ENCODE results near the gene ZNF629.
A peak's percentile ranks its signal among the peaks of the same experiment; 100 is the strongest.

The ZNF629 gene

DNA sequence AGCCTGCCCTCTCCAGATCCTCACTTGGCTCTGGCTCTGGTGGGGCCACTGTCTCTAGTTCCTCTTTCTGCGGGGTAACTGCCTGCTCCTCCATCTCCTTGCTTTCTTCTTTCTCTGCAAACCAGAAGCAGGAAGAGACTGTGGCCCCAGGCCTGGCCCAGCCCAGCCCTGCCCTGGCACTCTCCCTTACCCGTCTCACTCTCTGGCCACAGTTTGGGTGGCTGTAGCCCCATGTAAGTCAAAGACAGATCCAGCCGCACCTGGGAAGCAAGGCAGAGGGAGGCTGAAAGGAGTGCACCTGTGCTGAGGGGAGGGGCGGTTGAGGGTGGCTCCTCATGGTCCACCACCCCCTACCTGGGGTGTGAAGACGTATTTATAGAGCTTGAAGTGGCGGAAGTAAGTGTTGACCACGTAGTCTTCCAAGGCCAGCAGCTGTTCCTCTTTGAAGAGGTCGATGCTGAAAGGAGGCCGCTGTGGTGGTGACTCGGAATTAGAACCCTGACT, 28.0 kb downstream of the ZNF629 start:
- in situ Hi-C loops (cut with HindIII; ENCODE audit: low pct_ligation_motif_present, low pct_unique_long_range_greater_than_20kb, low sequenced_read_pairs): no loop called here
- DNase-seq: no peak

DNA sequence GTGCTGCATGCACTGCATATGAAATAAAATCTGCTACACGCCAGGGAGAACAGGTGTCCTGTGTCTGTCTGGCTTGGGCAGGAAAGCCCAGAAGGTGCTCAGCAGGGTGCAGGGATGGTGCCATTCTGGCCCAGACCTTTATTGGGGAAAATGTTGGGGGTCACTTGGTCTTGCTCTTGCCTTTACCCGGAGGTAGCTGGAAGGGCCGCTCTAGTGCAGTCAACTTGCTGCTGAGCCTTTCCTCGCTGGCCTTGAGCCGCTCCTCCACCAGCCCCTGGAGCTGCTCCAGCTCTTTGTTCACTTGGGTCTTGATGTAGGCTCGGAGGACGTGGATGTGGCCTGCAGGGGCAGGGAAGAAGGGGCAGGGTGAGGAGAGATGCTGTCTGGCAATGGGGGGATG, 29.7 kb downstream of the ZNF629 start:
- no peak for DNase-seq
- in situ Hi-C loops (cut with HindIII; ENCODE audit: low pct_ligation_motif_present, low pct_unique_long_range_greater_than_20kb, low sequenced_read_pairs): no loop called here

DNA sequence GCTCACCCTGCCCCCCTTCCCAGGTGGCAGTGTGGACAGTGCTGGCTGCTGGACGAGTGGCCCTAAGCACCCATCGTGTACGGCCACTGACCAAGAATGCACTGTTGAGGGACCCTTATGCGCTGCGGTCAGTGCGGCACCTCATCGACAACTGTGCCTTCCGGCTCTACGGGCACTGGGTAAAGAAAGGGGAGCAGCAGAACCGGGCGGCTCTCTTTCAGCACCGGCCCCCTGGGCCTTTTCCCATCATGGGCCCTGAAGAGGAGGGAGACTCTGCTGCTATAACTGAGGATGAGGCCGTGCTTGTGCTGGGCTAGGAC, 30.3 kb downstream of the ZNF629 start:
- DNase-seq: no peak
- in situ Hi-C loops (cut with HindIII; ENCODE audit: low pct_ligation_motif_present, low pct_unique_long_range_greater_than_20kb, low sequenced_read_pairs): no loop called here

DNA sequence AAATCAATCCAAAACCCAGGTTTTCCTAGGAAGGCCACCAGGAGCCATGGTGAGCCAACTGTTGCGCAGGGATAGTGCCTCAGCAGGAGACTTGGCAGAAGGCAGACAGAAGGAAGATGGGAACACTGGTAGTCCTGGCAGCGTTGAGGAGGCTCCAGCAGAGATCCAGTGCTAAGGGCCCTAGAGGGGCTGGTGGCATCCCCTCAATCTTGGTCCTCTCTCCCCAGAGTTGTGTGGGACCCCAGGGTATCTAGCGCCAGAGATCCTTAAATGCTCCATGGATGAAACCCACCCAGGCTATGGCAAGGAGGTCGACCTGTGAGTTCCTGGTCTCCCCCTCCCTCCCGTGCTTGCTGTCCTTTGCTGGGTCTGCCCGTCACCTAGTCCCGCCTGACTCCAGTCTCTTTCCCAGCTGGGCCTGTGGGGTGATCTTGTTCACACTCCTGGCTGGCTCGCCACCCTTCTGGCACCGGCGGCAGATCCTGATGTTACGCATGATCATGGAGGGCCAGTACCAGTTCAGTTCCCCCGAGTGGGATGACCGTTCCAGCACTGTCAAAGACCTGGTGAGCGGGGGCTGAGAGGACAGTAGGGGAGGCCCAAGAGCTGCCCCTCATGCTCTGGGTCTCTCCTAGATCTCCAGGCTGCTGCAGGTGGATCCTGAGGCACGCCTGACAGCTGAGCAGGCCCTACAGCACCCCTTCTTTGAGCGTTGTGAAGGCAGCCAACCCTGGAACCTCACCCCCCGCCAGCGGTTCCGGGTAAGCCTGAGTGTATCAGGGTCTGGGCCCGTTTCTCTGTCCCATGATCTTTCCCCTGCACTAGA, 30.8 kb downstream of the ZNF629 start:
- in situ Hi-C loops (cut with HindIII; ENCODE audit: low pct_ligation_motif_present, low pct_unique_long_range_greater_than_20kb, low sequenced_read_pairs): no loop called here
- DNase-seq: no peak

DNA sequence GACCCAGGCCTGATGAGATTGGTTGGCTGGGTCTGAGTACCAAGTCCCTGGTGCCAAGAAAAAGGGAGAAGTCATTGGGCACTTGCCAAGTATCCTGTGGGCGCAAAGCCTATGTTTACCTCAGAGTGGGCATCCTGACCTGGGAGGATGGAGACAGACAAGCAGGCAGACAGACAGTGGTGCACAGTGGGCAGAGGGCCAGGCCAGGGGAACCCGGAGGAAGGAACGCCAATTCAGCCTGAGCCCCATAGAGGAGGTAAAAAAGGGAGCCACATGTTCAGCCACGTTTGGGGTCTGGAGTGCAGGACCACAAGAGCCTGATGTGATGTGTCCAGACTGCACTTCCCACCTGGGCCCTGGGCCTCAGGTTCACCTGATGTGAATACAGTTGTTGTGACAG, 33.4 kb downstream of the ZNF629 start:
- in situ Hi-C loops (cut with HindIII; ENCODE audit: low pct_ligation_motif_present, low pct_unique_long_range_greater_than_20kb, low sequenced_read_pairs): no loop called here
- DNase-seq: no peak

DNA sequence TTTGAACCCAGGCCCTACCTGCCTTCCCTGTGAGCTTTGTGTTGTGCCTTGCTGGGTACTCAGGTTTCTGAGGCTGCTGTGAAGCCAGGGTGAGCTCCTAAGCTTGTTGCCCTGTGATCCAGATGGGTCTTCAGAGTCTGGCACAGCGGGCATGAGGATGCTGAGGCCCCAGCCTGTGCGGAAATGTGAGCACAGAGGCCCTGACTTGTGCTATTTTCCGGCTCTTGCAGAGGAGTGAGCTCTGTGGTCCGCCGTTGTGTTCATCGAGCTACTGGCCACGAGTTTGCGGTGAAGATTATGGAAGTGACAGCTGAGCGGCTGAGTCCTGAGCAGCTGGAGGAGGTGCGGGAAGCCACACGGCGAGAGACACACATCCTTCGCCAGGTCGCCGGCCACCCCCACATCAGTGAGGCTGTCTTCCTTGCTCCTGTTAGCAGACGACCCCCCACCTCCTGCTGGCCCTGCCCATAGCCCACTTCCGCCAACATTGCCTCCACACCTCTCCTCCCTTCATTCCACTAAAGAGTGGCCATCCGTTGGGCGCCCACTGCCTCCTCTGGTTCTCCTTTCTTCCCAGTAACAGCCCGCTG, 36.0 kb downstream of the ZNF629 start:
- in situ Hi-C loops (cut with HindIII; ENCODE audit: low pct_ligation_motif_present, low pct_unique_long_range_greater_than_20kb, low sequenced_read_pairs): no loop called here
- no peak for DNase-seq

DNA sequence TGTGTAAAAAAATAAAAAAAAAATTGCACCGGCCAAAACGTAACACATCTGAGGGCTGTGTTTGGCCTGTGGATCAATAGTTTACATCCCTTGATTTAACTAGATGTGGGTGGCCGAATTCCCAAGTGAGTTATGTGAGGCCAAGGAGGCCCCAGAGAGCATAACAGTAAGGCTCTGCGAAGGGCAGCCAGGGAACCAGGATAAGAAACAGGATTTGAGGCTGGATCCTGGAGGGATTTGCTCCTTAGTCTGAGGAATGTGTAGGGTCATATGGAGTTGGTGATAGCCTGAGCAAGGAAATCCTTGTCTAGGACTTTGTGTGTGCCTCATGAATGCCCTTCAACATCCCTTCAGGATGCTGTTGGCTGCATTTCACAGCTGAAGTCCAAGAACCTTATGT, 36.8 kb downstream of the ZNF629 start:
- in situ Hi-C loops (cut with HindIII; ENCODE audit: low pct_ligation_motif_present, low pct_unique_long_range_greater_than_20kb, low sequenced_read_pairs): no loop called here
- no peak for DNase-seq

DNA sequence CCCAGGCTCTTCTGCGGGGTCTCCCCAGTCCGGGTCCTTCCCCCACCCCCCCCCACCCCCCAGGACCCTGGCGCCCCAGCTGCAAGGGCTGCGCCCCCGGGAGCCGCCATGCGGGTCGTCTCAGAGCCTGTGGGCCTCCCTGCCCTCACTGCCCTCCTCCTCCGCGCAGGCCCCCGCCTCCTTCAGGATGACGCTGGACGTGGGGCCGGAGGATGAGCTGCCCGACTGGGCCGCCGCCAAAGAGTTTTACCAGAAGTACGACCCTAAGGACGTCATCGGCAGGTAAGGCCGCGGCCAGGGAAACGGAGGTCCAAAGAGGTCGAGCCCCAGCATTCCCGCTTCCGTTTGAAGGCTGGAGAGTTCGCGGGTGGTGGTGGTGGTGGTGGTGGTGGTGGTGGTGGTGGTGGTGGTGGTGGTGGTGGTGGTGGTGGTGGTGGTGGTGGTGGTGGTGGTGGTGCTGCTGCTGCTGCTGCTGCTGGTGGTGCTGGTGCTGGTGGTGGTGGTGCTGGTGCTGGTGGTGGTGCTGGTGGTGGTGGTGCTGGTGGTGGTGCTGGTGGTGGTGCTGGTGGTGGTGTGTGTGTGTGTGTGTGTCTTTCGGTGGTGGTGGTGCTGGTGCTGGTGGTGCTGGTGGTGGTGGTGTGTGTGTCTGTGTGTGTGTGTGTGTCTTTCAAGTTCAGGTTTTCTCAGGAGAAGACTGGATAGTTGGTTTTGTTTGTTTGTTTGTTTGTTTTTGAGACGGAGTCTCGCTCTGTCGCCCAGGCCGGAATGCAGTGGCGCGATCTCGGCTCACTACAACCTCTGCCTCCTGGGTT, 38.2 kb downstream of the ZNF629 start:
- peak; percentile 59 for DNase-seq
- in situ Hi-C loops (cut with HindIII; ENCODE audit: low pct_ligation_motif_present, low pct_unique_long_range_greater_than_20kb, low sequenced_read_pairs): no loop called here

DNA sequence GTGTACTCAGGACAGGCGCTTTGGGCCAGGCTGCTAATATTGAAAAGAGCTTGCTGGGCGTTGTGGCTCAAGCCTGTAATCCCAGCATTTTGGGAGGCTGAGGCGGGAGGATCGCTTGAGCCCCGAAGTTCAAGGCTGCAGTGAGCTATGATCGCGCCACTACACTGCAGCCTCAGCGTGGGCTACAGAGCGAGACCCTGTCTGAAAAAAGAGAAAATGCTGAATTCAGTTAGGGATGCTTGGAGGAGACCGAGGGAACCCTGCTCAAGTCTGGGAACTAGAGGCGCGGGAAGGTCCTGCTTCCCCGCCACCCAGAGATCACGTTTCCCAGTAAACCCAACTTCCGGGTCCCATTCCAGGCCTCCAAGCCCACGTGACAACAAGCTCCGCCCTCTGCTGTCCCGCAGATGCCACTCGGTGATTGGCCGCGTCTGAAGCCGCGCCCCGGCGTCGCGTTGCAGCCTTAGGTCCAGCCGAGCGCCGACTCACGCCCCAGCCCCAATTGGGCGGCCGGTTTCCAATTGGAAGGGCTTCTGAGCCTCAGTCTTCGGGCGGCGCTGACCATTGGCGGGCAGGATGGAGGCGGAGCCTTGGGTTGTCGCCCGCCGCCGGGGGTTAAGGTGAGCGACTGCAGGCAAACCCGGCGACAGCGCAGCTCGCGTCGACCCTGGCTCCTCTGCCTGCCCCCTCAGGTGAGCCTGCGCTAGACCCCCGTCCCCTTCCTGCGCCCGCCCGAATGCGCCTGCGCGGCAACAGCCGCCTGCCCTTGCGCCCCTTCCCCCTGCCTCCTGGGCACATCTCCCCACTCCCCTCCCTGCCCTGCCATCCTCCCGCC, 39.0 kb downstream of the ZNF629 start, which contains the start of gene PHKG2:
PHKG2 (plus strand) TSS at position 627 of the 835 bp plus-strand sequence. CDS start 396 bp downstream, outside the sequence.
- in situ Hi-C loops (cut with HindIII; ENCODE audit: low pct_ligation_motif_present, low pct_unique_long_range_greater_than_20kb, low sequenced_read_pairs): no loop called here
- peak; percentile 100 for DNase-seq

DNA sequence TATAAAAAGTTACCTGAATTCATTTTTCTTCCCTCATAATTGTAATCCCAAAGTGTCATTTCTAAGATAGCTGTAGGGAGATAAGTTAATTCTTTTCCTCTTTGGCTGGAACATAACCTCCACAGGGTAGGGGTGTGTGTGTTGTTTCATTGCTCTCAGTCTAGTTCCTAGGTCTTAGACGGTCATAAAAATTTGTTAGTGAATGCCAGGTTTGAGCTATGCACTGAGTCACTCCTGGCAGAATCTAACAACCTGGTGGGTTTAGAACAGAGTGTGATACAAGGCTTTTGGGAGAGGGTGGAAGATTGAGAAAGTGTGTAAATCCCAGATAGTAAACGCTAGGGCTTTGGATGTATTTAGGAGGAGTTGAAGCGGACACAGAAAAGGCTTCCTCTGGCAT, 39.7 kb downstream of the ZNF629 start:
- peak; percentile 72 for DNase-seq
- in situ Hi-C loops (cut with HindIII; ENCODE audit: low pct_ligation_motif_present, low pct_unique_long_range_greater_than_20kb, low sequenced_read_pairs): no loop called here

DNA sequence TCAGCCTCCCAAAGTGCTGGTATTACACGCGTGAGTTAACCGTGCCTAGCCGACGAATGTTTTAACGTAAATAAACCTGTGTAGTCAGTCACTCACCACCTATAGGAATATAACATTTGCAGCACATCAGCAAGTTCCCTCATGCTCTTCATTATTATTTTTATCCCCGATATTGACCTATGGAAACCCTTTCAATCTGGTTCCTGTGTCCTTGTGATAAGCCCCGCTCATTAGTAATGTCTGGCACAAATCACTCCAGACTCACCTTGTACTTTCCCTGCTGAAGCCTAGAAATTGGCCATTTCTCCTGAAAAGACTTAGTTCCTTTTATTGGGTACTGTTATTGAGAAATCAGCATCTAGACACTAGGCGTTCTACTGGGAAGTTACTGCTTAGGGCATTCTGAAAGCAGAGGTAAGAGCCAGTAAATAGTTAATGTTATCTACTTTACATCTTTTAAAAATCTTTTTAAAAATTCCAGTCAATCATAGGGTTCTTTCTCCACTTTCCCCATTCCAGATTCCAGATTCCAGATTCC, 40.3 kb downstream of the ZNF629 start:
- in situ Hi-C loops (cut with HindIII; ENCODE audit: low pct_ligation_motif_present, low pct_unique_long_range_greater_than_20kb, low sequenced_read_pairs): no loop called here
- DNase-seq: no peak

DNA sequence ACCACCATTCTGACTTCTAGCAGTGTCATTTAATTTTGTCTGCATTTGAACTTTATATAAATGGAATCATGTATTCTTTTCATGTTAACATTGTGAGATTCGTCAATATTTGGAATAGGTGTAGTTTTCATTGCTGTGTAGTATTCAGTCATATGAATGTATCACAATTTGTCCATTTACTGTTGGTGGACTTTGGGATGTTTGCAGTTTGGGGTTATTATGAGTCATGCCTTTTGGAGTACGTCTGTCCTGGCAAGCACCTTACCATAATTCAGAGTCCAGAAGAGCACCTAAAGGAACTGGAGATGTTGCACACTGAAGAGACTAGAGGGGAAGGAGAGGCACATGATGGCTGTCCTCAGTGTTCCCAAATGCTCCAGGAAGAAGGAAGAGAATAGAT, 41.9 kb downstream of the ZNF629 start:
- in situ Hi-C loops (cut with HindIII; ENCODE audit: low pct_ligation_motif_present, low pct_unique_long_range_greater_than_20kb, low sequenced_read_pairs): no loop called here

DNA sequence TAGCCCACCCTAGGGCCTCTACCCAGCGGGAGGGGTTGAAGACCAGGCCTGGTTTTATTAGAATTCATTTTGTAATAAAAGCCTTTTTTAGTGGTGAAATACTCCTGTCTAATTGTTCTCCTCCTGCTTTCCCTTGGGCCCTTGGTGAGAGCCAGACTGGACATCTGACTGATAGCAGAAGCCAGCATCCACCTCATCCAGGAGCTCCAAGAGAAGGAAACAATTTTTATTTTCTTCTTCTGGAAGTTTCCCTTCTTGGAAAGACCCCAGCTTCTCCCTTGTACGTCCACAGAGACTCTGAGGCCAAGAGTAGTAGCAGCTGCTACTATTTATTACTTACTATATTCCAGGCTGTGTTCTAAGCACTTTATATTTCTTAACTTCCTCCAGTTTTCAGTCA, 42.8 kb downstream of the ZNF629 start:
- in situ Hi-C loops (cut with HindIII; ENCODE audit: low pct_ligation_motif_present, low pct_unique_long_range_greater_than_20kb, low sequenced_read_pairs): no loop called here
- no peak for DNase-seq

More for the DNA sequence above, 41.9 kb downstream of the ZNF629 start:
- DNase-seq: no peak

DNA sequence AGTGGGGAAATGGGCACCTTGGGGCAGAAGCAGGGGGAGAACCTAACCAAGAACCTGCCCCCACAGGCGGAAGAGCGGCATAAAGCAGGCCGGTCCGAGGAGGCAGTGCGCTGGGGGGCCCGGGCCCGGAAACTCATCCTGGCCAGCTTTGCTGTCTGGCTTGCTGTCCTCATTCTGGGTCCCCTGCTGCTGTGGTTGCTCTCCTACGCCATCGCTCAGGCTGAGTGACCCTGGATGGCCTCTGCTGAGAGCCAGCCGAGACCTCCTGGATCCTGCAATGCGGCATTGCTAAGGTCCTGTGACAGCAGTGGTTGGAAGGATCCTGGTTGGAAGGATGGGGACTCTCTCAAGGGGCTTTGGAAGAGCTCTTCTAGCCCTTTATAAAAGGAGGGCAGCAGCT, 43.3 kb downstream of the ZNF629 start:
- in situ Hi-C loops (cut with HindIII; ENCODE audit: low pct_ligation_motif_present, low pct_unique_long_range_greater_than_20kb, low sequenced_read_pairs): no loop called here
- DNase-seq: no peak

DNA sequence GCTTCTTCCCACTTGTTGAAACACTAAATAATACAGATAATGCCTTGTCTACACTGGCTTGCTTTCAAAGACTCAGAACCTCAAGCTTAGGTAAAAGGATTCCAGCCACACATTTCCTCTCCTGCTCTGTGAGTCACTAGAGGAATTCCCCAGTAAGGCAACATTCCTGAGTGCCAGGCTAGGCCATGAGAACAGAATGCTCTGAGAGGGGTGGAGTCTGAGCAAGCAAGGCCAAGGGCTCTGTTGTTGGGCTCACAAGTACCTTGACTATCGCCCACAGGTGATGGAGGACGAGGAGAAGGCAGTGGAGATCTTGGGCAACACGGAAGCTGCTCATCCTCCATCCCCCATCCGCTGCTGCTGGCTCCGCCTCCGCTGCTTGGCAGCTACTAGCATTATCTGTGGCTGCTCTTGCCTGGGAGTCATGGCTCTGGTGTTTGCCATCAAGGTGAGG, 45.5 kb downstream of the ZNF629 start:
- in situ Hi-C loops (cut with HindIII; ENCODE audit: low pct_ligation_motif_present, low pct_unique_long_range_greater_than_20kb, low sequenced_read_pairs): no loop called here
- DNase-seq: peak; percentile 98

DNA sequence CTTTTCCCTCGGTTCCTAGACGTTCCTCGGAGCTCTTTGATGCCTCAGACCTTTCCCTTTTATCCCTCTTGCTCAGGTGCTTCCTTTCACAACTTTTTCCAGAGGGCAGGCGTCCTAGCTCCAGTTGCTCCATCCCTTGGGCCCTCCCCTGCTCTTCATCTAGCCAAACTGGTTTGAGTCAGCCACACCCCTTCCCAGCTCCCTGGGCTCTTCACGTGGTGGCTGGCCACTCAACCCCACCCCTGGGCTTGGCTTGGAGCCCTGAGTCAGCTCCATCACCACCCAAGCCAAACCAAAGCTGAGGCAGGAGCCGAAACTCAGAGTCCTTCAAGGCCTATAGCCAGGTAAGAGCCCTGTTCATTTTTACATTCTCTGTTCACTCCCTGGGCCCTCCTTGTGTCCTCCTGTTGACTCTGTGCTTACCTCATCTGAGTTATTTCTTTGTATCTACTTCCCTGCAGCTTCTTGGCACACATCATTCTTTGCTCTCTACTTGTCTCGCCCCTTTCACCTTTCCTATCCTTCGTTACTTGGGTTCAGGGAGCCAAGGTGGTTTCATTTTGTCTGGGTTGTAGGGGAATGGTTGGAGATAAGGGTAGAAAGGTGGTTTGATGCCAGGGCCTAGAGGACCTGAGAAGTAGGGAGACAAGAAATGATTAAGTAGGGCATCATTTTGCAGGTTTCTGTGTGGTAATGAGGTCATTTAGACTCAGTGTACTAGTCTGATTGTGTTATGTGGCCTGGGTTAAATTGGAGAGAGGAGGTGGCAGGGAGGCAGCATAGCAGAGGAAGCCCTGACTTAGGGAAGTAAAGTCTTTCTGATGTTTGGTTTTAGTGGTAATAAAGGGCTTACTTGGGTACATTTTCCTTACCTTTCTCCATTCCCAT, 46.4 kb downstream of the ZNF629 start:
- DNase-seq: peak; percentile 97
- in situ Hi-C loops (cut with HindIII; ENCODE audit: low pct_ligation_motif_present, low pct_unique_long_range_greater_than_20kb, low sequenced_read_pairs): no loop called here
